Lower lobe of right lung (tissue), 2 donors: Measurements from ENCODE around the gene MRPS17. TPM values are rescaled to one million over a fixed set of nuclear protein-coding genes. Genes with fewer than 3 reads are reported as not detected.

ENCODE experiments used
- ATAC-seq, 2 donors: fragments of 200-7000 bp; cut with Tn5 transposase; one replicate each; pipeline ENCODE4 v1.9.1; 2020 to 2022; ENCODE audit warnings: mild to moderate bottlenecking in 2 of 2, moderate library complexity in 2 of 2
- DNase-seq: peaks from one replicate; pipeline ENCODE4 v3.0.0-alpha.2; 2020
- H3K27ac ChIP-seq: fragments of 200-600 bp; one replicate; pipeline ENCODE4 v1.8.0; 2022
- H3K27me3 ChIP-seq: fragments of 200-600 bp; one replicate; pipeline ENCODE4 v1.8.0; 2022; ENCODE audit warnings: low read depth
- H3K36me3 ChIP-seq: fragments of 200-600 bp; one replicate; pipeline ENCODE4 v1.8.0; 2022; ENCODE audit warnings: mild to moderate bottlenecking
- H3K4me1 ChIP-seq: fragments of 200-600 bp; one replicate; pipeline ENCODE4 v1.8.0; 2022
- H3K4me3 ChIP-seq: fragments of 200-600 bp; one replicate; pipeline ENCODE4 v1.8.0; 2022; ENCODE audit warnings: mild to moderate bottlenecking
- H3K9me3 ChIP-seq: fragments of 200-600 bp; one replicate; pipeline ENCODE4 v1.8.0; 2022
- CTCF ChIP-seq: fragments of 200-600 bp; IDR thresholded peaks from one replicate; pipeline ENCODE4 v1.8.0; 2022; ENCODE audit warnings: antibody characterized with exemption, mild to moderate bottlenecking
- intact Hi-C: fragments of 100-400 bp; cut with DNase I; formaldehyde crosslinking; loops from one replicate; pipeline ENCODE4 v1.11.0; 2022
- total RNA-seq: library from RNA; stranded (reverse); fragmentation: NEBNext Ultra II Directional; extraction: Animal tissue kit (Norgen Biotek cat#: 25700); gene quantifications from one replicate; pipeline ENCODE4 v1.2.1, GENCODE V29; 2021
- donor health status: DM: no; HTN: yes; CAD: no; lungs with severe emphysema.

Gene MRPS17
- total RNA-seq, 1 donor from 2014 or later: 10.2 TPM

GRCh38 chr7:55965100-55965470 is 13.4 kb downstream of the MRPS17 start:
- ATAC-seq (no peak), DNase-seq (no peak)
- TF ChIP-seq CTCF: no peak
- peak overlapping the region; percentile 93 for H3K27ac ChIP-seq
- no peaks in the 10 kb centered on the region for H3K27me3 ChIP-seq
- peak overlapping the region; percentile 76 for H3K4me3 ChIP-seq
- no peaks in the 10 kb centered on the region for H3K9me3 ChIP-seq
- intact Hi-C loops: no loop called here
- peaks cover 6% of the 10 kb centered on the region for H3K36me3 ChIP-seq
- H3K4me1 ChIP-seq: peaks cover 27% of the 10 kb centered on the region

- Histone ChIP-seq H3K36me3 (peaks cover 6% of the 10 kb centered on the region), H3K27ac (peak overlapping the region; percentile 93), H3K27me3 (no peaks in the 10 kb centered on the region), H3K4me3 (peak overlapping the region; percentile 76), H3K9me3 (no peaks in the 10 kb centered on the region), H3K4me1 (peaks cover 27% of the 10 kb centered on the region)
- TF ChIP-seq CTCF: no peak
- intact Hi-C loops: no loop called here
- ATAC-seq: peak in 1 of 2 donors; percentile 12
- DNase-seq: no peak
Observed at GRCh38 chr7:55965805-55966421, 14.2 kb downstream of the MRPS17 start.

GRCh38 chr7:55966851-55967250 is 15.2 kb downstream of the MRPS17 start:
- ATAC-seq: no peak
- no peak overlapping the region for H3K27ac ChIP-seq
- H3K4me3 ChIP-seq: no peak overlapping the region
- H3K4me1 ChIP-seq: peaks cover 27% of the 10 kb centered on the region
- DNase-seq: no peak
- intact Hi-C loops: no loop called here
- H3K27me3 ChIP-seq: no peaks in the 10 kb centered on the region
- H3K36me3 ChIP-seq: peaks cover 6% of the 10 kb centered on the region
- no peaks in the 10 kb centered on the region for H3K9me3 ChIP-seq
- no peak for TF ChIP-seq CTCF

- Histone ChIP-seq H3K4me1 (peaks cover 20% of the 10 kb centered on the region), H3K27me3 (no peaks in the 10 kb centered on the region), H3K36me3 (peaks cover 6% of the 10 kb centered on the region), H3K27ac (no peak overlapping the region), H3K9me3 (no peaks in the 10 kb centered on the region), H3K4me3 (no peak overlapping the region)
- intact Hi-C loops: no loop called here
- no peak for TF ChIP-seq CTCF
- ATAC-seq (no peak), DNase-seq (no peak)
Observed at GRCh38 chr7:55969391-55969790, 17.7 kb downstream of the MRPS17 start.

- Histone ChIP-seq H3K36me3 (peaks cover 6% of the 10 kb centered on the region), H3K9me3 (no peaks in the 10 kb centered on the region), H3K4me3 (no peak overlapping the region), H3K27me3 (no peaks in the 10 kb centered on the region), H3K27ac (no peak overlapping the region), H3K4me1 (peaks cover 14% of the 10 kb centered on the region)
- intact Hi-C loops: no loop called here
- no peak for TF ChIP-seq CTCF
- ATAC-seq (no peak), DNase-seq (no peak)
Observed at GRCh38 chr7:55970561-55970960, 18.9 kb downstream of the MRPS17 start.

GRCh38 chr7:55970978-55971377 is 19.3 kb downstream of the MRPS17 start:
- H3K36me3 ChIP-seq: peaks cover 6% of the 10 kb centered on the region
- no peaks in the 10 kb centered on the region for H3K27me3 ChIP-seq
- H3K4me1 ChIP-seq: peaks cover 10% of the 10 kb centered on the region
- no peak overlapping the region for H3K27ac ChIP-seq
- TF ChIP-seq CTCF: no peak
- H3K9me3 ChIP-seq: no peaks in the 10 kb centered on the region
- DNase-seq (no peak), ATAC-seq (no peak)
- no peak overlapping the region for H3K4me3 ChIP-seq
- intact Hi-C loops: no loop called here
